Suprapubic skin (tissue), 4 donors: ENCODE measurements around the gene ITPK1. TPM values are rescaled to one million over a fixed set of nuclear protein-coding genes. Genes with fewer than 3 reads are reported as not detected.

Source experiments
- DNase-seq, 2 donors: peaks; one replicate each; pipeline ENCODE4 v3.0.0-alpha.2; 2019; ENCODE audit warnings: low spot score in 2 of 2
- H3K27ac ChIP-seq: fragments of 200-600 bp; sonication (generic); one replicate; pipeline ENCODE4 v1.5.1; 2019
- H3K27me3 ChIP-seq: fragments of 200-600 bp; sonication (generic); one replicate; pipeline ENCODE4 v1.5.1; 2019
- H3K36me3 ChIP-seq: fragments of 200-600 bp; sonication (generic); one replicate; pipeline ENCODE4 v1.5.1; 2019
- H3K4me1 ChIP-seq: fragments of 200-600 bp; sonication (generic); one replicate; pipeline ENCODE4 v1.5.1; 2019
- H3K4me3 ChIP-seq: fragments of 200-600 bp; sonication (generic); one replicate; pipeline ENCODE4 v1.5.1; 2019; ENCODE audit warnings: mild to moderate bottlenecking
- H3K9me3 ChIP-seq: fragments of 200-600 bp; sonication (generic); one replicate; pipeline ENCODE4 v1.5.1; 2019
- EP300 ChIP-seq: sonication (generic); formaldehyde crosslinking; IDR thresholded peaks from one replicate; pipeline ENCODE4 v1.6.1; 2017; ENCODE audit warnings: antibody characterized with exemption
- POLR2A ChIP-seq, 2 donors: fragments of 450-650 bp; IDR thresholded peaks; one replicate each; pipeline ENCODE4 v1.6.1; 2017; ENCODE audit warnings: antibody characterized with exemption in 2 of 2, mild to moderate bottlenecking in 2 of 2, moderate library complexity in 2 of 2
- POLR2AphosphoS5 ChIP-seq, 3 donors: sonication (generic); formaldehyde crosslinking; IDR thresholded peaks; one replicate each; pipeline ENCODE4 v1.6.1; 2017; ENCODE audit warnings: antibody characterized with exemption in 3 of 3
- WGBS: methylation state at CpG from one replicate; pipeline ENCODE4 v1.1.5; 2018; 5-methylcytosine and 5-hydroxymethylcytosine counted together
- total RNA-seq, 4 donors: library from RNA; depleted of rRNA; stranded (reverse); fragments of >200 nt; gene quantifications; one replicate each; pipeline ENCODE4 v1.1.0, GENCODE V29; 2016
- TF ChIP-seq, protein P1 (sequence below), 2 donors: fragments of 200-600 bp in 1 of 2; fragments of 450-650 bp in 1 of 2; sonication (generic) in 1 of 2; IDR thresholded peaks; one replicate each; pipeline ENCODE4 v1.5.1; 2016 to 2019; ENCODE audit warnings: antibody characterized with exemption in 2 of 2, mild to moderate bottlenecking in 1 of 2, moderate library complexity in 1 of 2

Gene ITPK1
- total RNA-seq, 4 donors from 2014 or later = 29.9 to 33.6 (median 32.2) TPM

DNA sequence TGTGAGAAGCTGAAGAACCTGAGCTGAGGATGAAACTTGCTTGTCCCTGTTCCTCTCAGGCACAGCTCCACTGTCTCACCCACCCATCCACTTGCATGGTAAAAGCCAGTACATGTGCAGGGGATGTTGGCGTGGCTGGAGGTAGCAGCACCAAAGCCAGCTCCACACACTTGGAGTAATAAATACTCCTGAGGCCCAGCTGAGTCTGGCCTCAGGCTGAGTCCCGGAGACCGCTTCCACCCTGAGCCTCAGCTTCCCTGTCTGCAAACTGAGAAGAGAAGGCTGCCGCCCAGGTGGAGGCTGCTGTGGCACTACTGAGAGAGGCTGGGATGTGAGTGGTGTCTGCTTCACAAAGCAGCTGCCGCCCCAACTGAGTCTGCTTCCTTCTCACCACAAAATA is 173.6 kb downstream of the ITPK1 start:
- H3K36me3 ChIP-seq = peaks cover 46% of the 10 kb centered on the region
- no peaks in the 10 kb centered on the region for H3K27me3 ChIP-seq
- DNase-seq = no peak
- TF ChIP-seq POLR2A (IDR thresholded peaks at IDR 0.05) (no peak), EP300 (no peak), POLR2AphosphoS5 (IDR thresholded peaks at IDR 0.05) (no peak)
- TF ChIP-seq, protein P1, sequence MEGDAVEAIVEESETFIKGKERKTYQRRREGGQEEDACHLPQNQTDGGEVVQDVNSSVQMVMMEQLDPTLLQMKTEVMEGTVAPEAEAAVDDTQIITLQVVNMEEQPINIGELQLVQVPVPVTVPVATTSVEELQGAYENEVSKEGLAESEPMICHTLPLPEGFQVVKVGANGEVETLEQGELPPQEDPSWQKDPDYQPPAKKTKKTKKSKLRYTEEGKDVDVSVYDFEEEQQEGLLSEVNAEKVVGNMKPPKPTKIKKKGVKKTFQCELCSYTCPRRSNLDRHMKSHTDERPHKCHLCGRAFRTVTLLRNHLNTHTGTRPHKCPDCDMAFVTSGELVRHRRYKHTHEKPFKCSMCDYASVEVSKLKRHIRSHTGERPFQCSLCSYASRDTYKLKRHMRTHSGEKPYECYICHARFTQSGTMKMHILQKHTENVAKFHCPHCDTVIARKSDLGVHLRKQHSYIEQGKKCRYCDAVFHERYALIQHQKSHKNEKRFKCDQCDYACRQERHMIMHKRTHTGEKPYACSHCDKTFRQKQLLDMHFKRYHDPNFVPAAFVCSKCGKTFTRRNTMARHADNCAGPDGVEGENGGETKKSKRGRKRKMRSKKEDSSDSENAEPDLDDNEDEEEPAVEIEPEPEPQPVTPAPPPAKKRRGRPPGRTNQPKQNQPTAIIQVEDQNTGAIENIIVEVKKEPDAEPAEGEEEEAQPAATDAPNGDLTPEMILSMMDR (IDR thresholded peaks at IDR 0.05) = no peak
- H3K9me3 ChIP-seq = no peaks in the 10 kb centered on the region
- peaks cover 17% of the 10 kb centered on the region for H3K4me1 ChIP-seq
- 88% methylated on average over 5 of the region's 5 CpGs for WGBS
- H3K4me3 ChIP-seq = no peak overlapping the region
- no peak overlapping the region for H3K27ac ChIP-seq

DNA sequence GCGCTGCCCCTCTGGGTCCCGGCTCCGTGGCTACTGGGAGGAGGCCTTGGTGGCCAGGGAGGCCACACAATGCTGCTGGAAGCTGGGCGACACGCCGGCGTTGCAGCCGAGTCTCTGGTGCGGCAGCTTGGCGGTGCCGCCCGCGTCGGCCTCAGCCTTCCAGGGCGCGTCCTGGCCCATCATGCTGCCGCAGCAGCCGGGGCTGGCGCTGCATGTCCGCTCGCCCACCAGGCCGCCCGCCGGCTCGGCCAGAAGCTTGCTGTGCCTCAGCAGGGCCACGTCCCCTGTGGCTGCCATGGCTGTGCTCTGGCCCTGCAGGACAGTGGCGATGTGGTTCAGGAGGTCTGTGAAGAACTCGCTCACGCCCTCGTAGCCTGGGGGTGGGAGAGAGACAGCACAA is 174.2 kb downstream of the ITPK1 start:
- TF ChIP-seq EP300 (no peak), POLR2AphosphoS5 (IDR thresholded peaks at IDR 0.05) (no peak), POLR2A (IDR thresholded peaks at IDR 0.05) (no peak)
- TF ChIP-seq, protein P1 (IDR thresholded peaks at IDR 0.05) = no peak
- peaks cover 16% of the 10 kb centered on the region for H3K4me1 ChIP-seq
- no peak for DNase-seq
- H3K9me3 ChIP-seq = no peaks in the 10 kb centered on the region
- 94% methylated on average over 13 of the region's 30 CpGs for WGBS
- H3K27ac ChIP-seq = no peak overlapping the region
- peaks cover 46% of the 10 kb centered on the region for H3K36me3 ChIP-seq
- H3K4me3 ChIP-seq = no peak overlapping the region
- no peaks in the 10 kb centered on the region for H3K27me3 ChIP-seq

DNA sequence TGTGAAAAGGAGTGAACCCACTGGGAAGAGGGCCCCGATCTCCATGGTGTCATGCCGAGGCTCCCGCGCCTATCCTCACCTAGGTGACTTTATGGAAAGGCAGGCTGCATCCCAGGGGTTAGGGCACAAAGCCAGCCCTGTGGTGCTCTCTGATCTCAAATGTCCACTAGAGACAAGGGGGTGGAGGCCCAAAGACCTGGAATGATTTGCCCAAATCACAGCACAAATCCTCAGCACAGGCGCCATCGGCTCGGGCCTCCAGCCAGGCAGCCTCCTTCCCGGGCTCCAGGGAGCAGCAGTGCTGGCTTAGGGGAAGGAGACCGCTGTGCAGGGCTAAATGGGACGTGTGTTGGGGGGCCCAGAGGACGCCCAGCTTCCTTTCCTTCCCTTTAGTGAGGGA is 175.2 kb downstream of the ITPK1 start:
- TF ChIP-seq POLR2AphosphoS5 (IDR thresholded peaks at IDR 0.05) (no peak), EP300 (no peak), POLR2A (IDR thresholded peaks at IDR 0.05) (no peak)
- TF ChIP-seq, protein P1 (IDR thresholded peaks at IDR 0.05) = no peak
- Histone ChIP-seq H3K4me3 (no peak overlapping the region), H3K4me1 (peaks cover 13% of the 10 kb centered on the region), H3K27me3 (no peaks in the 10 kb centered on the region), H3K36me3 (peaks cover 39% of the 10 kb centered on the region), H3K9me3 (no peaks in the 10 kb centered on the region), H3K27ac (no peak overlapping the region)
- WGBS = 81% methylated on average over 11 of the region's 11 CpGs
- no peak for DNase-seq

DNA sequence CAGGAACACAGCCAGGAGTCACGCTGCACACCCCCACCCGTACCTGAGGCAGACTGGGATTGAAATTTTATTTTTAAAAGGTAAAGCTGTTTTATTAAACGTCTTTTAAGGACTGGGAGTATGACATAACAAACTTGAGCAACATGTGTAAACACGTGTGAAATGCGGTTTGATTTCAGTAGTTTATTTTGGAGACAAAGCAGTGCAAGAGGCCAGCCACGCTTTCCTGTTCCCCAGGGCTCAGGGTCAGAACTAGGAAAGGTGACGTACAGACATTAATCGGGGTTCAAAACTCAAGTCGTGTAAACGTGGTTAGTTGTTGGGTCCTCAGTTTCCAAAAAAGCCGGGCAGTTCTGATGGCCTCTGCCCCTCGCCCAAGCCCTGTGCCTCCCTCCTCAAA is 176.0 kb downstream of the ITPK1 start:
- 59% methylated on average over 12 of the region's 12 CpGs for WGBS
- Histone ChIP-seq H3K4me1 (peaks cover 13% of the 10 kb centered on the region), H3K36me3 (peaks cover 31% of the 10 kb centered on the region), H3K4me3 (no peak overlapping the region), H3K27ac (no peak overlapping the region), H3K9me3 (no peaks in the 10 kb centered on the region), H3K27me3 (no peaks in the 10 kb centered on the region)
- TF ChIP-seq POLR2AphosphoS5 (IDR thresholded peaks at IDR 0.05) = no peak
- no peak for TF ChIP-seq EP300
- TF ChIP-seq, protein P1 (IDR thresholded peaks at IDR 0.05) = no peak
- TF ChIP-seq POLR2A (IDR thresholded peaks at IDR 0.05) = no peak
- DNase-seq = no peak

DNA sequence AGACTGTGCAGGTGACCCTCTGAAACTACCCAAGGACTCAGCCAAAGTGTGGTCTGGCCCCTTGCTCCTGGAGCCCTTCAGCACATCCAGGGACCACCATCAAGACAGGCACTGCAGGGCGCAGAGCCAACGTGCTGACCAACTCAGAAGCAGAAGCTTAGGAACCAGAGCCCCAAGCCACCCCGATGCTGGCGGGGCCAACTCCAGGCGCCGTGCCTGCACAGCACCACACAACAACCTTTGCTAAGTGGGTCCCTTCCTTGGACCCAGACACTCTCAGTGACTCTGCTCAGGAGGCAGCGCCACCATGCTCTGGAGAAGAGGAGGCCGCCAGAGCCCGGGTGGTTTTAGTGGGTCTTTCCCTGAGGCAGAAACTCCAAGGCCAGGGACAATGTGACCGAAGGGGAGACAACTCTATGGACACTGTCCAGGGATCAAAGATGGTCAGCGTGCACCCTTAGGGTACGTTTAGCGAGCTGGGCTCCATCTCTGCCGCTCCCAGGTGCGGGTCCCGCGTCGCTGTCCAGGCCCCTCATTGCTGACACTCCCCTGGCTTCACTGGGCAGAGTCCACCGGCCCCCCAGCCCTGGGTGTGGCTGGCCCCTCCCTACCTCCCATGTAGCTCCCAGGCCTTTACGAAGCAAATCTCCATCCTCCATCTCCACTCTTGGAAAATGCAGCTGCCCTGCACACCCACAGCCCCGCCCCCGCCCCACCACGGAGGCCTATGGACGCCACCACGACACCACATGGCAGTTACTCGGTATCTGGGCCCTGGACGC is 176.6 kb downstream of the ITPK1 start:
- Histone ChIP-seq H3K27ac (no peak overlapping the region), H3K4me1 (peaks cover 13% of the 10 kb centered on the region), H3K4me3 (no peak overlapping the region), H3K36me3 (peaks cover 25% of the 10 kb centered on the region), H3K9me3 (no peaks in the 10 kb centered on the region), H3K27me3 (no peaks in the 10 kb centered on the region)
- TF ChIP-seq, protein P1 (IDR thresholded peaks at IDR 0.05) = no peak
- no peak for TF ChIP-seq POLR2A (IDR thresholded peaks at IDR 0.05)
- TF ChIP-seq POLR2AphosphoS5 (IDR thresholded peaks at IDR 0.05) = no peak
- TF ChIP-seq EP300 = no peak
- DNase-seq = no peak
- 78% methylated on average over 12 of the region's 27 CpGs for WGBS
